A673 (cell line): ENCODE results near the gene ADAMTS12. TPM values are rescaled to one million over a fixed set of nuclear protein-coding genes. Genes with fewer than 3 reads are reported as not detected.

ENCODE experiments used
- BruUV-seq: library from RNA; stranded (reverse); fragments of 400-500 nt; replicated peaks from 2 replicates; lab custom pipeline; 2021; lab: Mats Ljungman, UMichigan
- CTCF ChIA-PET: fragments of 300-600 bp; sonication (Branson Sonifier 250); formaldehyde crosslinking; loops from one replicate; lab custom pipeline; 2022; ENCODE audit warnings: antibody characterized with exemption; lab: Charles Lee
- POLR2A ChIA-PET: fragments of 300-600 bp; sonication (Branson Sonifier 250); formaldehyde crosslinking; loops from one replicate; lab custom pipeline; 2022; ENCODE audit warnings: antibody characterized with exemption; ENCODE audit not compliant: low non-redundant PET; lab: Charles Lee
- DNase-seq: peaks from one replicate; pipeline ENCODE4 v3.0.0-alpha.2; 2015; ENCODE audit warnings: low spot score
- H3K27ac ChIP-seq: fragments of 200-600 bp; sonication (generic); 2 replicates; pipeline ENCODE4 v1.5.1; 2016; ENCODE audit warnings: mixed run types, low read depth, mild to moderate bottlenecking, mixed read lengths, antibody characterized with exemption, low read length; ENCODE audit not compliant: poor library complexity, severe bottlenecking
- H3K27me3 ChIP-seq: fragments of 200-600 bp; sonication (generic); replicated peaks from 2 replicates; pipeline ENCODE4 v1.6.1; 2017; ENCODE audit warnings: mixed run types, low read depth, mild to moderate bottlenecking, mixed read lengths, antibody characterized with exemption, low read length; ENCODE audit not compliant: insufficient read depth, poor library complexity
- H3K36me3 ChIP-seq: fragments of 200-600 bp; sonication (generic); 2 replicates; pipeline ENCODE4 v1.6.1; 2016; ENCODE audit warnings: mixed run types, mild to moderate bottlenecking, mixed read lengths, antibody characterized with exemption, low read length; ENCODE audit not compliant: insufficient read depth, poor library complexity, severe bottlenecking
- H3K4me1 ChIP-seq: fragments of 200-600 bp; sonication (generic); 2 replicates; pipeline ENCODE4 v1.6.1; 2017; ENCODE audit warnings: mixed run types, mild to moderate bottlenecking, mixed read lengths, antibody characterized with exemption, low read length; ENCODE audit not compliant: insufficient read depth, poor library complexity, severe bottlenecking
- H3K4me3 ChIP-seq: fragments of 200-600 bp; sonication (generic); 2 replicates; pipeline ENCODE4 v1.5.1; 2016; ENCODE audit warnings: low read depth, mixed run types, mild to moderate bottlenecking, mixed read lengths, low read length; ENCODE audit not compliant: poor library complexity, severe bottlenecking
- H3K9me3 ChIP-seq: fragments of 200-600 bp; sonication (generic); 2 replicates; pipeline ENCODE4 v1.6.1; 2016; ENCODE audit warnings: mixed run types, low read depth, mild to moderate bottlenecking, mixed read lengths, antibody characterized with exemption, low read length; ENCODE audit not compliant: poor library complexity, severe bottlenecking
- EZH2 ChIP-seq: fragments of 200-600 bp; sonication (generic); IDR thresholded peaks from 2 replicates; pipeline ENCODE4 v1.6.1; 2017; ENCODE audit warnings: borderline replicate concordance, low read depth, mild to moderate bottlenecking, mixed read lengths, antibody characterized with exemption, low read length; ENCODE audit not compliant: poor library complexity, severe bottlenecking
- intact Hi-C: fragments of 100-400 bp; cut with micrococcal nuclease; formaldehyde crosslinking; loops from one replicate; pipeline ENCODE4 v1.10.0; 2022; ENCODE audit not compliant: unreplicated experiment
- total RNA-seq: library from RNA; stranded (reverse); gene quantifications from 2 replicates; pipeline ENCODE4 v1.2.3, GENCODE V29; 2021
- TF ChIP-seq, protein P1 (sequence below): fragments of 300-800, 200-600 bp; sonication (generic); conservative IDR thresholded peaks from 2 replicates; pipeline ENCODE4 v1.5.1; 2017; ENCODE audit warnings: low read depth, mild to moderate bottlenecking, antibody characterized with exemption, low read length, moderate library complexity, mixed read lengths

The ADAMTS12 gene
- total RNA-seq, 1 experiment from 2014 or later, result 0.84 TPM

DNA sequence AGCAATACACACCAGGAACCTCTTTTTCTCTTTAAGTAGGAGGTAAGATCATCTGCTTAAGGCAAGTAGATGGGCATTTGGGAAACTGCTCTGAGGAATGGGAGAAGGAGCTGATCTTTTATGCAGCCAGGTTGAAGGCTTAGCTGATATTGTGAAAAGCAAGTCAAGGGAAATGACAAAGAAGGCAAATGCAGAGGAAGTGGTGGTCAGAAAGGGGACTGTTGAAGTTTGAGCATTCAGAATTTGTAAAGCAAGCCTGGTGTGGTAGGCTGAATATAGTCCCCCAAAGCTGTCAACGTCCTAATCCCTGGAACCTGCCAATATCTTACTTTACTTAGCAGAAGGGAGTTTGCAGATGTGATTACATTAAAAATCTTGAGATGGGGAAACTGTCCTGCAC lies 128.9 kb downstream of the ADAMTS12 start:
- POLR2A ChIA-PET, result interaction anchor here (0.6 kb wide), 1 partner anchor 292 kb away, joined by 6 read pairs; no protein-coding TSS in a partner anchor
- TF ChIP-seq, protein P1, sequence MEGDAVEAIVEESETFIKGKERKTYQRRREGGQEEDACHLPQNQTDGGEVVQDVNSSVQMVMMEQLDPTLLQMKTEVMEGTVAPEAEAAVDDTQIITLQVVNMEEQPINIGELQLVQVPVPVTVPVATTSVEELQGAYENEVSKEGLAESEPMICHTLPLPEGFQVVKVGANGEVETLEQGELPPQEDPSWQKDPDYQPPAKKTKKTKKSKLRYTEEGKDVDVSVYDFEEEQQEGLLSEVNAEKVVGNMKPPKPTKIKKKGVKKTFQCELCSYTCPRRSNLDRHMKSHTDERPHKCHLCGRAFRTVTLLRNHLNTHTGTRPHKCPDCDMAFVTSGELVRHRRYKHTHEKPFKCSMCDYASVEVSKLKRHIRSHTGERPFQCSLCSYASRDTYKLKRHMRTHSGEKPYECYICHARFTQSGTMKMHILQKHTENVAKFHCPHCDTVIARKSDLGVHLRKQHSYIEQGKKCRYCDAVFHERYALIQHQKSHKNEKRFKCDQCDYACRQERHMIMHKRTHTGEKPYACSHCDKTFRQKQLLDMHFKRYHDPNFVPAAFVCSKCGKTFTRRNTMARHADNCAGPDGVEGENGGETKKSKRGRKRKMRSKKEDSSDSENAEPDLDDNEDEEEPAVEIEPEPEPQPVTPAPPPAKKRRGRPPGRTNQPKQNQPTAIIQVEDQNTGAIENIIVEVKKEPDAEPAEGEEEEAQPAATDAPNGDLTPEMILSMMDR, result no peak
- TF ChIP-seq EZH2, result no peak
- intact Hi-C loops, result no loop called here
- DNase-seq, result no peak
- no peak overlapping the region for H3K27ac ChIP-seq
- H3K4me1 ChIP-seq, result no peaks in the 10 kb centered on the region
- BruUV-seq, result no TSS peak
- H3K4me3 ChIP-seq, result no peak overlapping the region
- H3K36me3 ChIP-seq, result no peaks in the 10 kb centered on the region
- CTCF ChIA-PET, result no interaction called here
- no peaks in the 10 kb centered on the region for H3K9me3 ChIP-seq
- no peaks in the 10 kb centered on the region for H3K27me3 ChIP-seq

DNA sequence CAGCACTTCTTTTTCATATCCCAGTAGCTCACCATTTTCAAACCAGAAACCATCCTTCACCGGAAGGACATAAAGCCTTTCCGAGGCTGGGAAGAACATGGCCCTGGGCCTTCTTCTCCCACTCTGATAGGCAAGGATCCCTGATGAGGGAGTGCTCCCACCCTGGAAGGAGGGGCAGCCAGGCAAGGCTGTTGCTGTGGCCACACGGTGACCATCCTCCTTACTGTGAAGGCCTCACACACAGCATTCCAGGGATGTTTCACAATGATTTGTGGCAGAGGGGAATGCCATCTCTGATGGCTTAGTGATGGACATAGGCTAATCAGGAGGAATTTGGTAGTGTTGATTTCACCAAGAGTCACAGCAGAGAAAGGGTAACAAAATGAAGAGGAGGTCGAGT lies 130.7 kb downstream of the ADAMTS12 start:
- BruUV-seq, result no TSS peak
- Histone ChIP-seq H3K9me3 (no peaks in the 10 kb centered on the region), H3K27ac (no peak overlapping the region), H3K4me1 (no peaks in the 10 kb centered on the region), H3K4me3 (no peak overlapping the region), H3K27me3 (no peaks in the 10 kb centered on the region), H3K36me3 (no peaks in the 10 kb centered on the region)
- intact Hi-C loops, result no loop called here
- no peak for DNase-seq
- POLR2A ChIA-PET, result no interaction called here
- CTCF ChIA-PET, result no interaction called here
- TF ChIP-seq EZH2, result no peak
- TF ChIP-seq, protein P1, result no peak

DNA sequence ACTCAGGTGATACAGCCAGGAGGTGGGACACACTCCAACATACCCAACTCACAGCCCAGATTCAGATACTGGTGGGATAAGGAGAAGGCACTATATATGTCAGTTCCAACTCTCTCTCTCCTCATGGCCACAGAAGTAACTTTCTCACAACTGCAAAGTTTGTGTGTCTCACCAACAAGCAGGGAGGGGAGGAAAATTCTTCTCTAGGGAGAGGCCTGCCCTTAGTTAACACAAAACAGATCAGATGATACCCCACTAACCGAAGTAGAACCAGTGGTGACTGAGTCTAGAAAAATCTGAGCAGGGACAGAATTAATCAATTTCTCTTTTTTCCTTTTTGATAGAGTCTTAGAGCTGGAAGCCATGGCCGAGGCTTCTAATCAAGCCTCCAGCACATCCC lies 133.1 kb downstream of the ADAMTS12 start:
- Histone ChIP-seq H3K9me3 (no peaks in the 10 kb centered on the region), H3K27ac (no peak overlapping the region), H3K27me3 (no peaks in the 10 kb centered on the region), H3K4me3 (no peak overlapping the region), H3K4me1 (no peaks in the 10 kb centered on the region), H3K36me3 (no peaks in the 10 kb centered on the region)
- CTCF ChIA-PET, result no interaction called here
- no TSS peak for BruUV-seq
- TF ChIP-seq, protein P1, result no peak
- no peak for TF ChIP-seq EZH2
- intact Hi-C loops, result no loop called here
- no peak for DNase-seq
- POLR2A ChIA-PET, result no interaction called here
